ENCODE results near the gene LPP.
"Not testable (repeated sequence)": the region's sequence is repeated elsewhere in the genome, so short reads cannot be mapped to it uniquely, and the experiment has no call there.

The LPP gene

GRCh38 chr3:188445175-188445574, 291.2 kb downstream of the LPP start:
- not testable (repeated sequence) for H3K36me3 Mint-ChIP-seq; H3K4me3 Mint-ChIP-seq; H3K27ac Mint-ChIP-seq; DNase-seq (ENCODE audit: low spot score in 2 of 2); H3K9me3 Mint-ChIP-seq; ATAC-seq
- peaks cover 51% of the 10 kb centered on the region for H3K4me1 Mint-ChIP-seq

- H3K4me3 Mint-ChIP-seq: peak overlapping the region; percentile 27
- H3K9me3 Mint-ChIP-seq: no peaks in the 10 kb centered on the region
- ATAC-seq (peak; percentile 93), DNase-seq (ENCODE audit: low spot score in 2 of 2) (peak; percentile 3 to 52)
- H3K4me1 Mint-ChIP-seq: peaks cover 43% of the 10 kb centered on the region
- no peaks in the 10 kb centered on the region for H3K36me3 Mint-ChIP-seq
- H3K27ac Mint-ChIP-seq: peak overlapping the region; percentile 24
These were observed 292.1 kb downstream of the LPP start for GRCh38 chr3:188446014-188446413.

DNA sequence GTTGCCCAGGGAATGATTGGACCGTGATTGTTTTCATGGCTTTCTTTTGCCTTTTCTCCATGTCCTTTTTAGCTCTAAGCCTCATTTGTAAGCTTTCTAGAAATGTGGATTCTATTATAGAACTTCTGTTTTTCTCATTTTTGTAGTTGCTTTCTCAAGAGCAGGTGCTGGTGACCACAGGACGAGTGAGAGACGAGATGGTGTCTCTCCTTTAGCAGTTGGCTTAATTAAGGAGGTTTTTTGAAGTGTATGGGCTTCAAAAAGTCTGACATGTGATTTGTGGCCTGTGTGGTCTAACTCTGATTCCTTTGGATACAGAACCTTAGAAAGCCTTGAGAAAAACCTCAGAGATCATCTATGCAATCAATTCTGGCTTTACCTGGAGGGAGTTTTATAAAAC, 292.8 kb downstream of the LPP start:
- Mint-ChIP-seq H3K36me3 (no peaks in the 10 kb centered on the region), H3K9me3 (no peaks in the 10 kb centered on the region), H3K27ac (peak overlapping the region; percentile 24), H3K4me1 (peaks cover 40% of the 10 kb centered on the region), H3K4me3 (peak overlapping the region; percentile 27)
- ATAC-seq (no peak), DNase-seq (ENCODE audit: low spot score in 2 of 2) (no peak)

DNA sequence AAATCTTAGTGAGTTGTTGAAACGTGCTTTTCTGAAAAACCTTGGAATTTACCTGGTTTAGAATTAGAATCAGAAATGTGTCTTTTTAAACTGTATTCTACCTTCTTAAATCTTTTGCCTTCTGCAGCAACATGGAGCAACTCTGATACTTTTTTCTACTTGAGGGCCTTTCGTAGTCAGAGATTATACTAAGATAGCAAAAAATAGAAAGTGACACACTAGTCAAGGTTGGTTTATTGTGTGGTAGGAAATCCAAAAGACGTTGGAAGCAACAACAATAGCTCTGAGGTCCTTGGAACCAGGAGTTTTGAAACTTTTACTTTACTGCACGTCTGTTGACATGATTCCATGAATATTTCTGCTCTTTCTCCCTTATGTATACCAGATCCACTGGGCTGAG, 294.9 kb downstream of the LPP start:
- Mint-ChIP-seq H3K4me1 (peaks cover 31% of the 10 kb centered on the region), H3K36me3 (no peaks in the 10 kb centered on the region), H3K4me3 (no peak overlapping the region), H3K9me3 (no peaks in the 10 kb centered on the region), H3K27ac (no peak overlapping the region)
- DNase-seq (ENCODE audit: low spot score in 2 of 2): no peak
- no peak for ATAC-seq

DNA sequence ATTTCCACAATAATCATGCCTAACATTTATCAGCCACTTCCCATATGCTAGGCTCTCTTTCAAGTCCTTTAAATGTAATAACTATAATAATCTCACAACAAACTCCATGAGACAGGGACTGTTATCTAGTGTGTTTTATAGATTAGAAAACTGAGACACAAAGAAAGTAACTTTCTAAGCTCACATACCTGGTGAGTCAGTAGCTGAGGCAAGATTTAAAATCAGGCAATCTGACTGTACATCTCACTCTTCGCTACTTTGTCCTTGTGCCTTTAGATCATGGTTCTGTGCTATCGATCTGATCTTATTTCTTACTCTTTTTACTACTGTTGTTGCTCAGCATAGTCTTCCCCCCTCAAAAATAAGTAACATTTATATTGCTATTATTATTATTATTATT, 295.5 kb downstream of the LPP start:
- Mint-ChIP-seq H3K4me3 (no peak overlapping the region), H3K4me1 (peaks cover 31% of the 10 kb centered on the region), H3K36me3 (no peaks in the 10 kb centered on the region)

DNA sequence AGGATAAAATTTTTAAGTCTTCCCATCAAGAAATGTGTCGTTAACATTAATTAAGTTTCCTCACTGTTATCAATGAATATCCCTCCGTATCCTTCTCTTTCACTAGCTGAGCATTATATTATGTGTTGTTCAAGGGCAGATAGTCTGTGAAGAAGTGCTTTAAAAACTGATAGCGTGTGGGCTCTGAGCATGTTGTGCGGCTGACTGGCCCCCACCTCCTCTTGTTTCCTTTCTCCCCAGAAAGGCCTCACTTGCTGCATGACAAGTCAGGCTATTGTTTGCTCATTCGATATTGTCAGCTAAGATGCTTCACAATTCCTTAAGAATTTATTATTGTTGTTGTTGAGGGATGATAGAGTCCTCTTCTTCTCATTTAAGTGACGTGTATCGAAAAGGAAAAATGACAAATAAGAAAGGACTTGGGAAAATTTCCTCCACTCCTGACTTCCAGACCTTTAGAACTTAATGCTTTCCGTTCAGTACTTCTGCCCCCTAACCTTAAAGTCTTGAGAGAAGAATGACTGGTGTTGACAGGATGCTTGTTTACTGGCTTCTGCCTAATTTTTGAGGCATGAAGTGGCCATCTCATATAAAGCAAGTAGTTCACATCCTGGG, 298.3 kb downstream of the LPP start:
- ATAC-seq (no peak), DNase-seq (ENCODE audit: low spot score in 2 of 2) (no peak)
- Mint-ChIP-seq H3K4me3 (no peak overlapping the region), H3K4me1 (peaks cover 12% of the 10 kb centered on the region), H3K36me3 (no peaks in the 10 kb centered on the region), H3K27ac (no peak overlapping the region), H3K9me3 (no peaks in the 10 kb centered on the region)

More for the DNA sequence above, 295.5 kb downstream of the LPP start:
- Mint-ChIP-seq H3K9me3 (no peaks in the 10 kb centered on the region), H3K27ac (no peak overlapping the region)
- no peak for ATAC-seq
- DNase-seq (ENCODE audit: low spot score in 2 of 2): no peak

DNA sequence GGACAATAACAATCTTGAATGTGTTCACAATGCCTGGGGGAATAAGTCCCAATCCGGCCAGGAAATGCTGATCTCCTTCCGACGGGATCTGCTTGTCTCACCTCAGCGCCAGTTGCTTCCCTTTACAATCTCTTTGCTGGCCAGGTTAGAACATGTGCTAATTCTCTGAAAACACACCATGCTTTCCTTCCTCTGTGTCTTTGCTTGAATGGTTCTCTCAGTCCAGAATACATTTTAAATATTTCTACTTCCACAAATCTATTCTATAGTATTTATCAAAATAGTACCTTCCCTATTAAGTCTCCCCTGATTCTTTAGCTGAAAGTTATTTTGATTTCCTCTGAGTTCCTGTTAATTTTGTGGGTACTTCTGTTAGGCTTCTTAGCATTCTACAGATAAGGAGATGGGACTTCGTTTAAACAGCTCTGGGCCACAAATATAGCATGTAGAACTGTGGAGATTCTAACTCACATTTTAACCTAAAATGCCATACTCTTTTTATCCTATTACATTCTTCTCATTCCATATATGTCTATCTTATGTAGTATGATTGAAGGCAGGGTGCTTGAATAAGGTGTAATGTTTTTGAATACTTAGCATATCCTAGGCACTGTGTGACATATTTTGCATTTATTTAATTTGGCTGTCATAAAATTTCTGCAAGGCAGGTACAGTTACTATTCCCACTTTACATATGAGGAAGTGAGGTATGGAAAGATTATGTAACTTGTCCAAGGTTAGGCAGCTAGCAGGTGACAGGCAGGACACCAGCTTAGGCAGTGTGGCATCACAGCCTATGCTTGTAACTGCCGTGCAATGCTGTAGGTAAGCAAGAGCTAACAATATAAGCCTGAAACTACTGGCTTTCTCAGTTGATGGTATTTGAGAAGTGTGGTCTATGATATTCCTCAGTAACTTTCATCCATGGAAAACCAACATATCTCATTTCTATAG, 299.8 kb downstream of the LPP start:
- peaks cover 12% of the 10 kb centered on the region for H3K4me1 Mint-ChIP-seq
- no peaks in the 10 kb centered on the region for H3K9me3 Mint-ChIP-seq
- H3K36me3 Mint-ChIP-seq: no peaks in the 10 kb centered on the region
- no peak for DNase-seq (ENCODE audit: low spot score in 2 of 2)
- ATAC-seq: no peak
- H3K27ac Mint-ChIP-seq: no peak overlapping the region
- H3K4me3 Mint-ChIP-seq: no peak overlapping the region

GRCh38 chr3:188455748-188456147, 301.8 kb downstream of the LPP start:
- DNase-seq (ENCODE audit: low spot score in 2 of 2): no peak
- H3K36me3 Mint-ChIP-seq: no peaks in the 10 kb centered on the region

GRCh38 chr3:188458756-188459155, 304.8 kb downstream of the LPP start:
- no peaks in the 10 kb centered on the region for H3K36me3 Mint-ChIP-seq
- H3K4me3 Mint-ChIP-seq: no peak overlapping the region
- H3K4me1 Mint-ChIP-seq: no peaks in the 10 kb centered on the region
- H3K27ac Mint-ChIP-seq: no peak overlapping the region
- ATAC-seq (no peak), DNase-seq (ENCODE audit: low spot score in 2 of 2) (no peak)
- H3K9me3 Mint-ChIP-seq: no peaks in the 10 kb centered on the region

More at GRCh38 chr3:188455748-188456147, 301.8 kb downstream of the LPP start:
- peaks cover 7% of the 10 kb centered on the region for H3K4me1 Mint-ChIP-seq
- H3K27ac Mint-ChIP-seq: no peak overlapping the region
- H3K4me3 Mint-ChIP-seq: no peak overlapping the region
- no peaks in the 10 kb centered on the region for H3K9me3 Mint-ChIP-seq
- ATAC-seq: no peak

GRCh38 chr3:188465311-188465710, 311.4 kb downstream of the LPP start:
- Mint-ChIP-seq H3K9me3 (no peaks in the 10 kb centered on the region), H3K4me3 (no peak overlapping the region), H3K4me1 (no peaks in the 10 kb centered on the region), H3K27ac (no peak overlapping the region), H3K36me3 (no peaks in the 10 kb centered on the region)
- ATAC-seq: no peak
- no peak for DNase-seq (ENCODE audit: low spot score in 2 of 2)

DNA sequence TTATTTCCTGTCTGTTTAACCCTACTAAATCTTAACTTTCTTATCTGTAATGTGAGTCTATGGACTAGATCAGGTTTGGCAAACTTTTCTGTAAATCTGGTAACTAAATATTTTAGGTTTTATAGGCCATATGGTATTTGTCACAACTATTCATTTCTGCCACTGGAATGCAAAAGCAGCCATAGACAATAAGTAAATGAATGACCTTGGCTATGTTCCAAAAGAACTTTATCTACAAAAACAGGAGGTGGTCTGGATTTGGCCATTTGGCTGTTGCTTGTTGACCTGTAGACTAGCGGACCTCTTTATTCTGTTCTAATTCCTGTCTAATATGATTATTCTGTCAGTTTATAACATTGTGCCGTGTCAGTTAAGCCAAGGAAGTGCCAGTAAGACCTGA, 314.2 kb downstream of the LPP start:
- H3K27ac Mint-ChIP-seq: no peak overlapping the region
- no peaks in the 10 kb centered on the region for H3K36me3 Mint-ChIP-seq
- DNase-seq (ENCODE audit: low spot score in 2 of 2): no peak
- H3K4me3 Mint-ChIP-seq: no peak overlapping the region
- no peak for ATAC-seq
- H3K4me1 Mint-ChIP-seq: peaks cover 6% of the 10 kb centered on the region
- H3K9me3 Mint-ChIP-seq: no peaks in the 10 kb centered on the region

GRCh38 chr3:188468662-188469061, 314.7 kb downstream of the LPP start:
- peaks cover 6% of the 10 kb centered on the region for H3K4me1 Mint-ChIP-seq
- no peaks in the 10 kb centered on the region for H3K36me3 Mint-ChIP-seq
- ATAC-seq: no peak
- H3K27ac Mint-ChIP-seq: no peak overlapping the region
- H3K9me3 Mint-ChIP-seq: no peaks in the 10 kb centered on the region
- no peak overlapping the region for H3K4me3 Mint-ChIP-seq
- no peak for DNase-seq (ENCODE audit: low spot score in 2 of 2)

GRCh38 chr3:188469228-188469885, 315.4 kb downstream of the LPP start:
- no peak overlapping the region for H3K4me3 Mint-ChIP-seq
- no peaks in the 10 kb centered on the region for H3K9me3 Mint-ChIP-seq
- no peak for ATAC-seq
- H3K36me3 Mint-ChIP-seq: no peaks in the 10 kb centered on the region
- no peak for DNase-seq (ENCODE audit: low spot score in 2 of 2)
- peaks cover 6% of the 10 kb centered on the region for H3K4me1 Mint-ChIP-seq
- no peak overlapping the region for H3K27ac Mint-ChIP-seq

DNA sequence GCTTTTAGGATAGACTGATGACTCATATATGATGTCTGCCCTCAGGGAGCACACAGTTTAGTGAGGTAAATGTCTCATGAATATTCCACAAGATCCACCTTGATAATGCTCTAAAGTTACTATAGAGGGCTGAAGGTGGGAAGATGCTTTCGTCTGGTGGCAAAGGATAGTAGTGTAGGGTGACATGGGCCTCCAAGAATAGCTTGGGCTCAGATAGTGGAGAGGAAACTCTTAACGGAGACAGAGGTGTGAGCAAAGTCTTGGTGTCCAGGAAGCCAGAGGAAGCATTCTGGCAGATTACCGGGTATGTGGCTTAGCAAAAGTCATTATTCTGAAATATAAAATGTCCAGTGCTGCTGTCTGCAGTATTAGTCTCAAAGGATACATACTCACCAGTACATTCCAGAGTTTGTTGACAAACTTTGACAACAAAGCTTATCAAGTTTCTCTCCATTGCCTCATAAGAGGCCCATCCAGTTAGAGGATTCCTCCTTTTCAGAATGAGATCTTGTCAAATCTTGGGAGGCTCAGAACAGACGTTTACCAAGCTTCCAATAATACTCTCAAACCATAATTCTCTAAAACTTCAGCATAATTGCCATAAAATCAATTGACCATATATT, 316.7 kb downstream of the LPP start:
- DNase-seq (ENCODE audit: low spot score in 2 of 2) (no peak), ATAC-seq (no peak)
- Mint-ChIP-seq H3K36me3 (no peaks in the 10 kb centered on the region), H3K27ac (no peak overlapping the region), H3K4me3 (no peak overlapping the region), H3K9me3 (no peaks in the 10 kb centered on the region), H3K4me1 (peaks cover 6% of the 10 kb centered on the region)

DNA sequence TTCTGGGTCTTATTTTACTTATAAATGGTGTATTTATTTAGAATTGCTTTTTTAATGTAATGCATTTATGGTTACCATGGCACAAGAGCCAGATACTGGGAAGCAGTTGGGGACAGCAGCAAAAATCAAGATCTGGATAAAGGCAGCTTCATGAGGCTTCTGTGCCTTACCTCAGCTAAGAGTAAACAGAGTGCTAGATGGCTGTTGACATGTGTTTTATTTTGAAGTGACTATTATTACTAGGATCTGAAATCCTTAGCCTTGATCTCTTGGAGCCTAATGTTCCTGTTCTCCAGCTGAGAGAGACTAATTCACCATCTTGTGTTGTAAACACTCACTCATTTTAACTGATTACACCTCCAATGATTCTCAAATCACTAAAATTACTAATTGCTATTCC, 317.8 kb downstream of the LPP start:
- Mint-ChIP-seq H3K27ac (no peak overlapping the region), H3K9me3 (no peaks in the 10 kb centered on the region), H3K36me3 (no peaks in the 10 kb centered on the region), H3K4me1 (peaks cover 6% of the 10 kb centered on the region), H3K4me3 (no peak overlapping the region)
- DNase-seq (ENCODE audit: low spot score in 2 of 2): no peak
- ATAC-seq: no peak
